ENCODE results near the gene TTC16.

DNA sequence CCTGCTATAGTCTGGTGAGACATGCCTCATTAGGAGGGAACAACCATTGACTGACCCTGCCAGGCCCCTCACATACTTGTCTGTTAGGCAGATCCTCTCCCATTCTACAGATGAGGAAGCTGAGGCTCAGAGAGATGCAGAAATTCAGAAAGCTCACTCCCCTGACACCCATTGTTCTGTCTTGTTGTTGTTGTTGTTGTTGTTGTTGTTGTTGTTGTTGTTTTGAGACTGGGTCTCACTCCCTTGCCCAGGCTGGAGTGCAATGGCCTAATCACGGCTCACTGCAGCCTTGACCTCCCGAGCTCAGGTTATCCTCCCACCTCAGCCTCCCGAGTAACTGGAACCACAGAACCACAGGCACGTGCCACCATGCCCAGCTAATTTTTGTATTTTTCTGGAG is 22.2 kb upstream of the TTC16 start:
- TF ChIP-seq, protein P1, sequence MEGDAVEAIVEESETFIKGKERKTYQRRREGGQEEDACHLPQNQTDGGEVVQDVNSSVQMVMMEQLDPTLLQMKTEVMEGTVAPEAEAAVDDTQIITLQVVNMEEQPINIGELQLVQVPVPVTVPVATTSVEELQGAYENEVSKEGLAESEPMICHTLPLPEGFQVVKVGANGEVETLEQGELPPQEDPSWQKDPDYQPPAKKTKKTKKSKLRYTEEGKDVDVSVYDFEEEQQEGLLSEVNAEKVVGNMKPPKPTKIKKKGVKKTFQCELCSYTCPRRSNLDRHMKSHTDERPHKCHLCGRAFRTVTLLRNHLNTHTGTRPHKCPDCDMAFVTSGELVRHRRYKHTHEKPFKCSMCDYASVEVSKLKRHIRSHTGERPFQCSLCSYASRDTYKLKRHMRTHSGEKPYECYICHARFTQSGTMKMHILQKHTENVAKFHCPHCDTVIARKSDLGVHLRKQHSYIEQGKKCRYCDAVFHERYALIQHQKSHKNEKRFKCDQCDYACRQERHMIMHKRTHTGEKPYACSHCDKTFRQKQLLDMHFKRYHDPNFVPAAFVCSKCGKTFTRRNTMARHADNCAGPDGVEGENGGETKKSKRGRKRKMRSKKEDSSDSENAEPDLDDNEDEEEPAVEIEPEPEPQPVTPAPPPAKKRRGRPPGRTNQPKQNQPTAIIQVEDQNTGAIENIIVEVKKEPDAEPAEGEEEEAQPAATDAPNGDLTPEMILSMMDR (IDR thresholded peaks at IDR 0.05) = no peak
- TF ChIP-seq EZH2 (IDR thresholded peaks at IDR 0.05; ENCODE audit: borderline replicate concordance, insufficient read depth, low read depth, low read length, poor library complexity, severe bottlenecking) = no peak
